Spleen (tissue), 7 donors: ENCODE data around the gene AP3S1.

ENCODE experiments used
- CTCF ChIP-seq, 11 experiments: fragments of 200-600 bp in 7 of 11; fragments of 450-650 bp in 4 of 11; sonication (generic) in 4 of 11; IDR thresholded peaks in 8 of 11; conservative IDR thresholded peaks in 3 of 11; 1 replicate in 7 of 11; 2 replicates in 4 of 11; pipeline versions ENCODE4 v1.4.0 to v1.8.0; 2016 to 2021; ENCODE audit warnings: antibody characterized with exemption in 11 of 11, inconsistent platforms in 4 of 11, mild to moderate bottlenecking in 1 of 11
- POLR2A ChIP-seq, 3 donors: fragments of 450-650 bp; IDR thresholded peaks; one replicate each; pipeline ENCODE4 v1.5.1; 2017; ENCODE audit warnings: antibody characterized with exemption in 3 of 3, mild to moderate bottlenecking in 1 of 3
- donor health status: DM: no; HTN: no; CAD: no; lungs with moderate emphysema.
- donor health status: DM: no; HTN: no; CAD: no.
- donor health status: DM: no; HTN: no; CAD: no.

DNA sequence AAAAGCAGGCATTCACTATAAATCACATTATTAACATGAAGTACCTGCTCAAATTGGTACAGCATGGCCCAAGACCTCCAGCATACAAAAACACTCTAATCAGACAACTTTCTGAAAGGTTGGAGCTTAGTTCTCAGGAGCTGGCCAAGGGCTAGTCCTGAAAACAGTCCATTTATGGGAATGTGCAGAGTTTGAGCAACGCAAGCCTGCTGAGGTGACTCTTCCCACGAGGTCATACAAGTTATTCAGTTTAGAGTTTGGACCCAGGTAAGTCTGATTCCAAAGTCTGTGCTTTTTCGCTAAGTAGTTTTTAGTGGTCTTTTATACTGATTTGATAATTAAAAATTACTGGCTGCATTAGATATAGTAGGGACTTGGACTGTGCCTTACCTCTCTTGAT lies 52.6 kb downstream of the AP3S1 start:
- TF ChIP-seq CTCF (IDR thresholded peaks at IDR 0.05 in 8 of 11, conservative IDR thresholded peaks at IDR 0.05 in 3 of 11) (no peak), POLR2A (IDR thresholded peaks at IDR 0.05) (no peak)
